Measurements from ENCODE around the gene IDH2. TPM values are rescaled to one million over a fixed set of nuclear protein-coding genes. Genes with fewer than 3 reads are reported as not detected.

IDH2 gene
- total and polyA plus RNA-seq, 2 donors (not counting 3 experiments of a cell fraction or from before 2014, with no cell fraction given), result 123 to 127 TPM

DNA sequence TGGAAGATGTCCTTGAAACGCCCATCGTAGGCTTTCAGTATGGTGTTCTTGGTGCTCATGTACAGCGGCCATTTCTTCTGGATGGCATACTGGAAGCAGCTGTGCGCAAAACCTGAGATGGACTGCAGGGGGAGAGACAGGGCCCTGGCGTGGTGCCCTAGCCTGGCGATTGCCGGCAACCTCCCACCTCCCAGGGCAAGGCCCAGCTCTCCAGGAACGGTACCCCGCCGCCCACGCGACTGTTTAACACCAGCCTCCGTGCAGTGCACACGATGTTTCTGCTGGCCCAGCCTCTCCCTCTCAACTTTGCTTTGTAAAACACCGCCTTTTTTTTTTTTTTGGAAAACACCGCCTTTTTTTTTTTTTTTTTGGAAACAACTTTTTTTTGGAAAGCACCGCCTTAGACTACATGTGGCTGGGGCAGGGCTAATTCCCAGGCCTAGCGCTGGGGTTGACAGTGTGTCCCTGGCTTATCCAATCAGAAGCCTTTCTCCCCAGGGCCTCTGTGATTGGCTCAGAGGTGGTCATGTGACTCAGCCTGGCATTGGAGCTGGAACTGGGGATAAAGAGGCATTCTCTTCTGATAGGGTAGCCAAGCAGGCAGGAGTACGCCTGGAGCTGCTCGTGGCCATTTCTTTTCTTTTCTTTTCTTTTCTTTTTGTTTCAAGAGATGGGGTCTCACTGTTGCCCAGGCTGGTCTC lies 14.7 kb downstream of the IDH2 start:
- Histone ChIP-seq H3K4me1 (ENCODE audit: control insufficient read depth, extremely low read depth, insufficient read depth, low read length) (no peaks in the 10 kb centered on the region), H3K9me1 (replicated peaks; ENCODE audit: control insufficient read depth, extremely low read depth, insufficient read depth, low read length) (no peaks in the 10 kb centered on the region), H4K20me1 (replicated peaks; ENCODE audit: control insufficient read depth, extremely low read depth, insufficient read depth, low read length) (no peaks in the 10 kb centered on the region), H2AFZ (ENCODE audit: low read depth, low read length) (no peak overlapping the region), H3K4me3 (replicated peaks in 1 of 3; ENCODE audit: insufficient read depth in 1 of 3, low read depth in 1 of 3, low read length in 3 of 3) (no peak overlapping the region), H3K27me3 (ENCODE audit: control insufficient read depth in 2 of 2, insufficient read depth in 2 of 2, low read length in 2 of 2) (no peaks in the 10 kb centered on the region), H3K79me2 (ENCODE audit: control insufficient read depth, insufficient read depth, low read length) (no peaks in the 10 kb centered on the region), H3K9me3 (replicated peaks; ENCODE audit: control insufficient read depth, insufficient read depth, low read length) (no peaks in the 10 kb centered on the region), H3K9ac (replicated peaks; ENCODE audit: extremely low read depth, insufficient read depth, low read length) (no peak overlapping the region), H3K36me3 (ENCODE audit: control insufficient read depth in 2 of 2, extremely low read depth in 1 of 2, insufficient read depth in 2 of 2, low read length in 2 of 2) (peaks cover 2 to 32% of the 10 kb centered on the region in 2 experiments), H3K27ac (ENCODE audit: insufficient read depth, low read depth, low read length) (no peak overlapping the region), H3K4me2 (ENCODE audit: insufficient read depth, low read length) (no peak overlapping the region)
- intact Hi-C loops (cut with micrococcal nuclease), result loop anchor here (1.0 kb wide), 3 partner anchors 189 to 347 kb away; no protein-coding TSS in a partner anchor
- TF ChIP-seq, protein P1, sequence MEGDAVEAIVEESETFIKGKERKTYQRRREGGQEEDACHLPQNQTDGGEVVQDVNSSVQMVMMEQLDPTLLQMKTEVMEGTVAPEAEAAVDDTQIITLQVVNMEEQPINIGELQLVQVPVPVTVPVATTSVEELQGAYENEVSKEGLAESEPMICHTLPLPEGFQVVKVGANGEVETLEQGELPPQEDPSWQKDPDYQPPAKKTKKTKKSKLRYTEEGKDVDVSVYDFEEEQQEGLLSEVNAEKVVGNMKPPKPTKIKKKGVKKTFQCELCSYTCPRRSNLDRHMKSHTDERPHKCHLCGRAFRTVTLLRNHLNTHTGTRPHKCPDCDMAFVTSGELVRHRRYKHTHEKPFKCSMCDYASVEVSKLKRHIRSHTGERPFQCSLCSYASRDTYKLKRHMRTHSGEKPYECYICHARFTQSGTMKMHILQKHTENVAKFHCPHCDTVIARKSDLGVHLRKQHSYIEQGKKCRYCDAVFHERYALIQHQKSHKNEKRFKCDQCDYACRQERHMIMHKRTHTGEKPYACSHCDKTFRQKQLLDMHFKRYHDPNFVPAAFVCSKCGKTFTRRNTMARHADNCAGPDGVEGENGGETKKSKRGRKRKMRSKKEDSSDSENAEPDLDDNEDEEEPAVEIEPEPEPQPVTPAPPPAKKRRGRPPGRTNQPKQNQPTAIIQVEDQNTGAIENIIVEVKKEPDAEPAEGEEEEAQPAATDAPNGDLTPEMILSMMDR (IDR thresholded peaks at IDR 0.05; ENCODE audit: extremely low read depth in 1 of 2, insufficient read depth in 1 of 2, low read depth in 1 of 2, low read length in 2 of 2), result peak in 1 of 2 donors; percentile 42
- TF ChIP-seq MAX (IDR thresholded peaks at IDR 0.05; ENCODE audit: insufficient read depth, insufficient read length) (no peak), MYC (IDR thresholded peaks at IDR 0.05; ENCODE audit: low read depth, low read length) (no peak), EZH2 (IDR thresholded peaks at IDR 0.05; ENCODE audit: borderline replicate concordance, low read depth, low read length, severe bottlenecking) (no peak)
- POLR2A ChIA-PET, result no interaction called here
- FAIRE-seq (peak; percentile 8), DNase-seq (ENCODE audit: low read depth, low spot score) (peak; percentile 32)
- CTCF ChIA-PET, result interaction anchor here (0.5 to 5.0 kb wide), 24 partner anchors 10 to 347 kb away, joined by 3 to 38 read pairs (median 6); partner anchors contain the start of genes AP3S2, ARPIN and IDH2
- dilution Hi-C loops (cut with MboI; ENCODE audit: extremely low pct_ligation_motif_present, low sequenced_read_pairs), result no loop called here
- BruUV-seq (replicated peaks), result no TSS peak

Measured in endothelial cell of umbilical vein (primary cell).